ENCODE results near the gene FBXO8. TPM values are rescaled to one million over a fixed set of nuclear protein-coding genes. Genes with fewer than 3 reads are reported as not detected.
A peak's percentile ranks its signal among the peaks of the same experiment; 100 is the strongest.

Gene FBXO8
- total and polyA plus RNA-seq, 4 donors, result 15.6 to 48.0 (median 22.3) TPM

GRCh38 chr4:174222266-174222872, 61.1 kb downstream of the FBXO8 start:
- ATAC-seq (ENCODE audit: insufficient read depth, low FRiP score), result no peak
- peak in 1 of 3 donors; percentile 23 for DNase-seq

GRCh38 chr4:174218127-174218790, 65.2 kb downstream of the FBXO8 start:
- 9 to 10% methylated on average over 26 of the region's 26 CpGs for WGBS, 2 donors
- ATAC-seq (ENCODE audit: insufficient read depth, low FRiP score), result no peak
- no peak overlapping the region for H3K4me3 ChIP-seq

More at GRCh38 chr4:174222266-174222872, 61.1 kb downstream of the FBXO8 start:
- no peak overlapping the region for H3K4me3 ChIP-seq
- H3K9ac ChIP-seq (ENCODE audit: insufficient read depth in 1 of 2, low read length in 2 of 2), result no peak overlapping the region
- H3K9me3 ChIP-seq (ENCODE audit: control insufficient read depth in 4 of 4, insufficient read depth in 3 of 4, low read length in 3 of 4), result peaks cover 0 to 2% (median 0%) of the 10 kb centered on the region in 4 donors
- H3K27me3 ChIP-seq (ENCODE audit: control insufficient read depth in 3 of 3, insufficient read depth in 3 of 3, low read length in 2 of 3), result peaks cover 0 to 50% (median 35%) of the 10 kb centered on the region in 3 donors
- 41 to 42% methylated on average over 4 of the region's 4 CpGs for WGBS, 2 donors
- H3K36me3 ChIP-seq (ENCODE audit: control insufficient read depth in 4 of 4, insufficient read depth in 4 of 4, low read length in 4 of 4), result no peaks in the 10 kb centered on the region
- peak; percentile 17 for TF ChIP-seq CTCF (IDR thresholded peaks at IDR 0.05; ENCODE audit: control extremely low read depth, extremely low read depth)
- H3K27ac ChIP-seq (ENCODE audit: low read depth in 1 of 2, low read length in 1 of 2), result no peak overlapping the region
- H3K4me1 ChIP-seq (ENCODE audit: control insufficient read depth in 5 of 5, insufficient read depth in 5 of 5, low read length in 5 of 5), result peaks cover 0 to 13% (median 4%) of the 10 kb centered on the region in 5 donors

GRCh38 chr4:174217273-174218126, 66.0 kb downstream of the FBXO8 start:
- DNase-seq, result peak; percentile 83 to 88 (median 84)
- WGBS, 2 donors, result 2 to 5% methylated on average over 41 of the region's 41 CpGs
- Histone ChIP-seq H3K9me3 (ENCODE audit: control insufficient read depth in 4 of 4, insufficient read depth in 3 of 4, low read length in 3 of 4) (peaks cover 0 to 4% (median 0%) of the 10 kb centered on the region in 4 donors), H3K4me1 (ENCODE audit: control insufficient read depth in 5 of 5, insufficient read depth in 5 of 5, low read length in 5 of 5) (peaks cover 0 to 41% (median 12%) of the 10 kb centered on the region in 5 donors), H3K27me3 (ENCODE audit: control insufficient read depth in 3 of 3, insufficient read depth in 3 of 3, low read length in 2 of 3) (peaks cover 0 to 90% (median 74%) of the 10 kb centered on the region in 3 donors), H3K27ac (ENCODE audit: low read depth in 1 of 2, low read length in 1 of 2) (no peak overlapping the region), H3K36me3 (ENCODE audit: control insufficient read depth in 4 of 4, insufficient read depth in 4 of 4, low read length in 4 of 4) (no peaks in the 10 kb centered on the region), H3K9ac (ENCODE audit: insufficient read depth in 1 of 2, low read length in 2 of 2) (peak overlapping the region in 1 of 2 donors; percentile 19), H3K4me3 (no peak overlapping the region)
- TF ChIP-seq CTCF (IDR thresholded peaks at IDR 0.05; ENCODE audit: control extremely low read depth, extremely low read depth), result no peak
- ATAC-seq (ENCODE audit: insufficient read depth, low FRiP score), result no peak

More at GRCh38 chr4:174218127-174218790, 65.2 kb downstream of the FBXO8 start:
- Histone ChIP-seq H3K27me3 (ENCODE audit: control insufficient read depth in 3 of 3, insufficient read depth in 3 of 3, low read length in 2 of 3) (peaks cover 0 to 82% (median 67%) of the 10 kb centered on the region in 3 donors), H3K27ac (ENCODE audit: low read depth in 1 of 2, low read length in 1 of 2) (no peak overlapping the region), H3K9ac (ENCODE audit: insufficient read depth in 1 of 2, low read length in 2 of 2) (peak overlapping the region in 1 of 2 donors; percentile 55), H3K9me3 (ENCODE audit: control insufficient read depth in 4 of 4, insufficient read depth in 3 of 4, low read length in 3 of 4) (peaks cover 0 to 4% (median 0%) of the 10 kb centered on the region in 4 donors), H3K36me3 (ENCODE audit: control insufficient read depth in 4 of 4, insufficient read depth in 4 of 4, low read length in 4 of 4) (no peaks in the 10 kb centered on the region), H3K4me1 (ENCODE audit: control insufficient read depth in 5 of 5, insufficient read depth in 5 of 5, low read length in 5 of 5) (peaks cover 0 to 41% (median 12%) of the 10 kb centered on the region in 5 donors)
- peak; percentile 29 to 49 (median 34) for DNase-seq
- TF ChIP-seq CTCF (IDR thresholded peaks at IDR 0.05; ENCODE audit: control extremely low read depth, extremely low read depth), result no peak

Measured in lung (tissue), 12 donors.